Islet precursor cell (in vitro differentiated cells): Measurements from ENCODE around the gene NEBL.

Experiments
- DNase-seq: peaks from one replicate; pipeline ENCODE4 v3.0.0-alpha.2; 2018

Gene NEBL

GRCh38 chr10:20903635-20904390 is 6.7 kb upstream of the NEBL start:
- no peak for DNase-seq

GRCh38 chr10:20901110-20901509 is 4.0 kb upstream of the NEBL start:
- DNase-seq: no peak

GRCh38 chr10:20898866-20899535 is 1.9 kb upstream of the NEBL start:
- no peak for DNase-seq

- no peak for DNase-seq
Measured at GRCh38 chr10:20893297-20893696, 3.8 kb downstream of the NEBL start.

- no peak for DNase-seq
Measured at GRCh38 chr10:20892796-20893195, 4.3 kb downstream of the NEBL start.

GRCh38 chr10:20892011-20892585 is 5.0 kb downstream of the NEBL start:
- DNase-seq: peak; percentile 63

GRCh38 chr10:20891338-20891714 is 5.8 kb downstream of the NEBL start:
- DNase-seq: peak; percentile 85

GRCh38 chr10:20890491-20891337 is 6.4 kb downstream of the NEBL start:
- peak; percentile 88 for DNase-seq

GRCh38 chr10:20890009-20890408 is 7.1 kb downstream of the NEBL start:
- peak; percentile 58 for DNase-seq

GRCh38 chr10:20888620-20889330 is 8.3 kb downstream of the NEBL start:
- DNase-seq: no peak

GRCh38 chr10:20887706-20888555 is 9.2 kb downstream of the NEBL start:
- no peak for DNase-seq

GRCh38 chr10:20885678-20886077 is 11.4 kb downstream of the NEBL start:
- no peak for DNase-seq

- no peak for DNase-seq
Measured at GRCh38 chr10:20883552-20883951, 13.6 kb downstream of the NEBL start.

GRCh38 chr10:20882091-20882490 is 15.0 kb downstream of the NEBL start:
- no peak for DNase-seq

GRCh38 chr10:20879136-20879535 is 18.0 kb downstream of the NEBL start:
- DNase-seq: no peak

GRCh38 chr10:20877986-20878983 is 18.8 kb downstream of the NEBL start:
- no peak for DNase-seq

- no peak for DNase-seq
Measured at GRCh38 chr10:20877554-20877953, 19.6 kb downstream of the NEBL start.

- no peak for DNase-seq
Measured at GRCh38 chr10:20874261-20874660, 22.9 kb downstream of the NEBL start.

GRCh38 chr10:20871970-20872369 is 25.1 kb downstream of the NEBL start:
- DNase-seq: no peak

- no peak for DNase-seq
Measured at GRCh38 chr10:20870834-20871233, 26.3 kb downstream of the NEBL start.
